ENCODE results near the gene KLK1. TPM values are rescaled to one million over a fixed set of nuclear protein-coding genes. Genes with fewer than 3 reads are reported as not detected.

Gene KLK1
- total and polyA plus RNA-seq, 10 donors: 1.3 to 56.5 (median 14.3) TPM

DNA sequence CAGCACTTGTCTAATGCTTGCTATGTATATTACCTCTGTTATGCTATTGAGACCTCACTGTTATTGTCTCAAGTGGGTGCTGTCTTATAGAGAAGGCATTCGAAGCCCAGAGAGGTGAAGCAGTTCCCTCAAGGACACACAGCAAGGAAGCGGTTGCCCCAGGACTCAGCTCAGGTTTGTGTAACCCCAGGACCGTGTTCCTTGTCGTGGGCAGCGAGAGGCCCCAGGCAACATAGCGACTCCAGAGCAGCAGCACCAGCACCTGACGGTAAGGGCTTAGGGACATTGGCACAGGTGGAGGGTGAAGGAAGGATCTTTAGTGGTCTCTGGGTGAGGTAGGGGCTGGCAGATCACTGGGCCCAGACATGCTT is 7.4 kb upstream of the KLK1 start:
- WGBS, 5 donors: 63 to 80% (median 71%) methylated on average over 7 of the region's 7 CpGs
- intact Hi-C loops (cut with DNase I; ENCODE audit: low total_unique reads): no loop called here
- Histone ChIP-seq H3K4me1 (peaks cover 0 to 12% (median 8%) of the 10 kb centered on the region in 6 donors), H3K9me3 (no peaks in the 10 kb centered on the region), H3K36me3 (no peaks in the 10 kb centered on the region), H3K4me3 (no peak overlapping the region), H3K27me3 (replicated peaks in 1 of 7) (peaks cover 0 to 78% (median 9%) of the 10 kb centered on the region in 7 donors), H3K27ac (no peak overlapping the region)
- TF ChIP-seq, protein P1, sequence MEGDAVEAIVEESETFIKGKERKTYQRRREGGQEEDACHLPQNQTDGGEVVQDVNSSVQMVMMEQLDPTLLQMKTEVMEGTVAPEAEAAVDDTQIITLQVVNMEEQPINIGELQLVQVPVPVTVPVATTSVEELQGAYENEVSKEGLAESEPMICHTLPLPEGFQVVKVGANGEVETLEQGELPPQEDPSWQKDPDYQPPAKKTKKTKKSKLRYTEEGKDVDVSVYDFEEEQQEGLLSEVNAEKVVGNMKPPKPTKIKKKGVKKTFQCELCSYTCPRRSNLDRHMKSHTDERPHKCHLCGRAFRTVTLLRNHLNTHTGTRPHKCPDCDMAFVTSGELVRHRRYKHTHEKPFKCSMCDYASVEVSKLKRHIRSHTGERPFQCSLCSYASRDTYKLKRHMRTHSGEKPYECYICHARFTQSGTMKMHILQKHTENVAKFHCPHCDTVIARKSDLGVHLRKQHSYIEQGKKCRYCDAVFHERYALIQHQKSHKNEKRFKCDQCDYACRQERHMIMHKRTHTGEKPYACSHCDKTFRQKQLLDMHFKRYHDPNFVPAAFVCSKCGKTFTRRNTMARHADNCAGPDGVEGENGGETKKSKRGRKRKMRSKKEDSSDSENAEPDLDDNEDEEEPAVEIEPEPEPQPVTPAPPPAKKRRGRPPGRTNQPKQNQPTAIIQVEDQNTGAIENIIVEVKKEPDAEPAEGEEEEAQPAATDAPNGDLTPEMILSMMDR (IDR thresholded peaks at IDR 0.05 in 8 of 11, conservative IDR thresholded peaks at IDR 0.05 in 3 of 11): no peak
- TF ChIP-seq POLR2AphosphoS5 (IDR thresholded peaks at IDR 0.05) (no peak), POLR2A (IDR thresholded peaks at IDR 0.05) (no peak)
- DNase-seq: no peak

DNA sequence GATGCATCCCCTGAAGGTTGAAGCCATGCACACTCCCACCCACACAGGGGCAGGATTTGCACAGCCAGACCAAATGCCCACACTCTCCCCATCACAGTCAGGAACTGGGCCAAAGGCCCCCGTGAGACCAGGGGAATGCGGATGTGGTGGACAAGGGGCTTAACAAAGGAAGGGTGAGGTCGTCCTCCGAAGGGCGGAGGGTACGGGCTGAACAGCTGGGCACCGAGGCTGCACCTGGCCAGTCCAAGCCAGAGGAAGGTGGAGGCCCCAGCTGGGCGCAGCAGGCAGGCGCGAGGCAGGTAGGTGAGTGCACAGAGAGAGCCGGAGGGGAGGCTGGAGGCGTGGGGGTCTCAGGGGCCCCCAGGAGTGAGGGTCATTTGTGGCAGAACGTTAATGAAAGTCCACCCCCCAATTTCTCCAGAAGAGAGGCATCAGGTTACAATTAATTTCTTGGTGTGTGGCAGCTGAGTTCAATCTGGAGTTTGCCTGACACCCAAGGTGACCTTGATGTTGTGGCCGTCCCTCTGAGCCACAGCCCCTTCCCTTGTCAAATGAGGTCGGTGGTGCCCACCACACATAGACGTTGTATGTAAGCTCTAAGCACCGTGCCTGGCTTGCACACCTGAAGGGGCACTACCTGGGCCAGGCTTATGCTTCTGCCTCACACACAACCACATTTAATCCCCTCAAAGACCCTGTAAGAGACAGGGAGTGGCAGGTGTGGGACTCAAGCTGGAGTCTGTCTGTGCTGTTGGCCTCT is 6.9 kb upstream of the KLK1 start:
- DNase-seq: no peak
- TF ChIP-seq POLR2A (IDR thresholded peaks at IDR 0.05) (no peak), POLR2AphosphoS5 (IDR thresholded peaks at IDR 0.05) (no peak)
- intact Hi-C loops (cut with DNase I; ENCODE audit: low total_unique reads): no loop called here
- WGBS, 5 donors: 46 to 49% (median 48%) methylated on average over 16 to 17 of the region's 17 CpGs
- Histone ChIP-seq H3K4me1 (peaks cover 0 to 6% (median 3%) of the 10 kb centered on the region in 6 donors), H3K9me3 (no peaks in the 10 kb centered on the region), H3K36me3 (no peaks in the 10 kb centered on the region), H3K27ac (no peak overlapping the region), H3K27me3 (replicated peaks in 1 of 7) (peaks cover 0 to 72% (median 9%) of the 10 kb centered on the region in 7 donors), H3K4me3 (no peak overlapping the region)

DNA sequence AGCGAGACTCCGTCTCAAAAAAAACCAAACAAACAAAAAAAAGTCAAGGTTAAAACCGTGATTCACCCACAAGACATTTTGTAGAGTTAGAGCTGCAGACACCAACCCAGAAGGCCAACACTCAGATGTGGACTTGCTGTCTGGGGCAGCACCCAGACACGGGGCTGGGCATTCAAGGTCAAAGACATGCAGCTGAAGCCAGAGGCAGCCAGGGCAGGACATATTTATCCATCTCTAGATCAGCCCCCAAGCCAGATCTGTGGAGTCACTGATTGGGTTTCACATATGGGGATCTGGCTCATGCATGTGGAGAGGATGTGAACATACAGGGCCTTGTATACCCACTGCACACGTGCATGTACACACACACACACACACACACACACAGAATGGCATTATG is 6.2 kb upstream of the KLK1 start:
- Histone ChIP-seq H3K27ac (no peak overlapping the region), H3K9me3 (no peaks in the 10 kb centered on the region), H3K4me1 (no peaks in the 10 kb centered on the region), H3K27me3 (replicated peaks in 1 of 7) (peaks cover 0 to 66% (median 4%) of the 10 kb centered on the region in 7 donors), H3K4me3 (no peak overlapping the region), H3K36me3 (no peaks in the 10 kb centered on the region)
- TF ChIP-seq POLR2A (IDR thresholded peaks at IDR 0.05) (no peak), POLR2AphosphoS5 (IDR thresholded peaks at IDR 0.05) (no peak)
- TF ChIP-seq, protein P1 (IDR thresholded peaks at IDR 0.05 in 8 of 11, conservative IDR thresholded peaks at IDR 0.05 in 3 of 11): no peak
- DNase-seq: no peak
- intact Hi-C loops (cut with DNase I; ENCODE audit: low total_unique reads): no loop called here
- whole genome bisulfite sequencing, 5 donors: 61 to 73% (median 71%) methylated on average over 4 to 5 of the region's 5 CpGs

DNA sequence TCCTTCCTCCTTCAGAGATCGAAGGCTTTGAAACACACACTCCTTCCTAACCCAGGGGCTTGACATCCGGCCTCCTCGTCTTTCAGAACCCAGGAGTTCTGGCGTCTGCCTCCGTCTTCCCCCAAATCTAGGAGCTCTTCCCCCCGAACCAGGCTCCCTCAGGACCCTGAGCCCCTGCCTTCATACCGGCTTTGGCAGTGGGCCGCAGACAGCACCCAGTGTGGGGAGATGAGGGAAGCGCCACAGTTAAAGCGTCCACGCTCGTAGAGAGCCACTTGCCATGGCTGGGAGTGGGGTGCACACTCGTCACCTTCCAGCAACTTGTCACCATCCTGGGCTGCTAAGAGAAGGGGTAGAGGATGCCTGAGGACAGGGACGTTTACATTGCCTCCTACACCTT is 3.9 kb upstream of the KLK1 start:
- no peak overlapping the region for H3K4me3 ChIP-seq
- no peak for TF ChIP-seq POLR2AphosphoS5 (IDR thresholded peaks at IDR 0.05)
- TF ChIP-seq, protein P1 (IDR thresholded peaks at IDR 0.05 in 8 of 11, conservative IDR thresholded peaks at IDR 0.05 in 3 of 11): no peak
- no peak for TF ChIP-seq POLR2A (IDR thresholded peaks at IDR 0.05)
- H3K27ac ChIP-seq: no peak overlapping the region
- H3K9me3 ChIP-seq: no peaks in the 10 kb centered on the region
- no peaks in the 10 kb centered on the region for H3K4me1 ChIP-seq
- H3K36me3 ChIP-seq: no peaks in the 10 kb centered on the region
- intact Hi-C loops (cut with DNase I; ENCODE audit: low total_unique reads): no loop called here
- 76 to 84% (median 81%) methylated on average over 14 of the region's 14 CpGs for WGBS, 5 donors
- DNase-seq: no peak
- peaks cover 0 to 66% (median 2%) of the 10 kb centered on the region in 7 donors for H3K27me3 ChIP-seq (replicated peaks in 1 of 7)
